Breast epithelium (tissue), 4 donors: Measurements from ENCODE around the gene BBS10. TPM values are rescaled to one million over a fixed set of nuclear protein-coding genes. Genes with fewer than 3 reads are reported as not detected.

ENCODE experiments used
- DNase-seq, 2 donors: peaks; one replicate each; pipeline ENCODE4 v3.0.0-alpha.2; 2019; ENCODE audit warnings: low spot score in 2 of 2
- H3K27ac ChIP-seq, 2 donors: fragments of 200-600 bp; sonication (generic) in 1 of 2; one replicate each; pipeline ENCODE4 v1.5.1; 2016 to 2019; ENCODE audit warnings: mild to moderate bottlenecking in 1 of 2
- H3K27me3 ChIP-seq, 2 donors: fragments of 200-600 bp; sonication (generic) in 1 of 2; one replicate each; pipeline versions ENCODE4 v1.5.1 to v1.6.0; 2017 to 2019; ENCODE audit warnings: control low read depth in 1 of 2, mild to moderate bottlenecking in 1 of 2
- H3K36me3 ChIP-seq: fragments of 200-600 bp; one replicate; pipeline ENCODE4 v1.5.1; 2019
- H3K4me1 ChIP-seq, 2 donors: fragments of 200-600 bp; sonication (generic); one replicate each; pipeline ENCODE4 v1.5.1; 2016 to 2019; ENCODE audit warnings: control low read depth in 1 of 2
- H3K4me3 ChIP-seq, 3 donors: fragments of 200-600 bp; sonication (generic); 1 replicate in 2 of 3; 2 replicates in 1 of 3; pipeline ENCODE4 v1.5.1; 2016 to 2019; ENCODE audit warnings: mild to moderate bottlenecking in 3 of 3, moderate library complexity in 2 of 3
- H3K9me3 ChIP-seq, 2 donors: fragments of 200-600 bp; sonication (generic) in 1 of 2; one replicate each; pipeline ENCODE4 v1.5.1; 2016 to 2019; ENCODE audit warnings: control low read depth in 1 of 2
- POLR2A ChIP-seq: fragments of 450-650 bp; IDR thresholded peaks from one replicate; pipeline ENCODE4 v1.6.1; 2016; ENCODE audit warnings: antibody characterized with exemption, mild to moderate bottlenecking, moderate library complexity
- POLR2AphosphoS5 ChIP-seq, 3 donors: sonication (generic); formaldehyde crosslinking; IDR thresholded peaks; one replicate each; pipeline ENCODE4 v1.6.1; 2017; ENCODE audit warnings: antibody characterized with exemption in 3 of 3
- intact Hi-C: fragments of 100-400 bp; cut with DNase I; formaldehyde crosslinking; loops from one replicate; pipeline ENCODE4 v1.15.1; 2023; ENCODE audit warnings: low total_unique reads
- total RNA-seq, 3 donors: library from RNA; depleted of rRNA; stranded (reverse); fragments of >200 nt; gene quantifications; one replicate each; pipeline ENCODE4 v1.1.0, GENCODE V29; 2016
- TF ChIP-seq, protein P1 (sequence below), 3 donors: fragments of 450-650 bp; IDR thresholded peaks; one replicate each; pipeline ENCODE4 v1.5.1; 2016 to 2017; ENCODE audit warnings: antibody characterized with exemption in 3 of 3, mild to moderate bottlenecking in 3 of 3, moderate library complexity in 3 of 3

BBS10 gene
- 10 to 100 TPM; 12.5 to 22.2 (median 15.7) TPM for total RNA-seq

DNA sequence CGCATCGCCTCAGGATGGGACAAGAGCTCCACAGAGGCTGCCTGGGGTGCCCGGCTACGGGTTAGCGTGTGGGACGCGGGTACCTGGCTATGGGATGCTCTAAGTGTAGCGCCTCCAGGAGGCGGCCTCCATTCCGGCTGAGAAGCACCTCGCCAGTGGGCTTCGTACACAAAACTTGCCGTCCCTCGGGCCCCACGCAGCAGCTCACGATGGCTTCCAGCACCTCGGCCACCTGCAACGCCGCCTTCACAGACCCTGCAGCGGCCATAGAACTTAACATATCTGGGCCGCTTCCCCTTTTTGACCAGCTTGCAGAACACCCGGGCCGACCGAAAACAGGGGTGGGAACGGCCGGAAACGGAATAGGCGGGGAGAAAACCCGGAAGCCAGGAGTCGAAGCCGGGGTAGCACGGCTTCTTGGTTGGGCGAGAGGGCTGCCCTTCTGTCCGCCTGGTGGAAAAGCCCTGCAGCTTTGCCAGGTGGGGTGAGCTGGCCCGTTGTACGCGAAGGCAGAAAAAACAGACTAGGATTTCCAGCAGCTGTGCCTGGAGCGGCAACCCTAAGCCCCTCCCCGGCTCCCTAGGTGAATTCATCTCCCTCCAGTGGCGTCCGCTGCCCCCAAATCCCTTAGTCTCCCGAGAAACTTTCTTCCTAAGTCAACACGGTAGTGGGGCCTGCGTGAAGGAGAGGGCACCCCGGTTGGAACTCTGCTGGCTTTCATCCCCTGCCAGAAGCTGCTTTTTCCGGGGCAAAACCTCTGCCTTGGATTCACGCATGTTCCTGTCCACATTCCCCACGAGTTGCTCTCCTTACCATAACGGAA is at the start of gene BBS10:
Gene BBS10 (minus strand): TSS at position 337 of the 823 bp plus-strand sequence. CDS start 57 bp downstream, at position 280.
- H3K36me3 ChIP-seq: no peaks in the 10 kb centered on the region
- H3K27me3 ChIP-seq: no peaks in the 10 kb centered on the region
- peak within 1 kb of the TSS; percentile 56 to 84 (median 80) for H3K4me3 ChIP-seq
- intact Hi-C loops: no loop called here
- no peaks in the 10 kb centered on the region for H3K4me1 ChIP-seq
- DNase-seq: peak; percentile 80 to 86
- H3K9me3 ChIP-seq: no peaks in the 10 kb centered on the region
- TF ChIP-seq POLR2AphosphoS5 (IDR thresholded peaks at IDR 0.05) (peak in 2 of 3 donors; percentile 58 to 75), POLR2A (peak; percentile 33)
- TF ChIP-seq, protein P1, sequence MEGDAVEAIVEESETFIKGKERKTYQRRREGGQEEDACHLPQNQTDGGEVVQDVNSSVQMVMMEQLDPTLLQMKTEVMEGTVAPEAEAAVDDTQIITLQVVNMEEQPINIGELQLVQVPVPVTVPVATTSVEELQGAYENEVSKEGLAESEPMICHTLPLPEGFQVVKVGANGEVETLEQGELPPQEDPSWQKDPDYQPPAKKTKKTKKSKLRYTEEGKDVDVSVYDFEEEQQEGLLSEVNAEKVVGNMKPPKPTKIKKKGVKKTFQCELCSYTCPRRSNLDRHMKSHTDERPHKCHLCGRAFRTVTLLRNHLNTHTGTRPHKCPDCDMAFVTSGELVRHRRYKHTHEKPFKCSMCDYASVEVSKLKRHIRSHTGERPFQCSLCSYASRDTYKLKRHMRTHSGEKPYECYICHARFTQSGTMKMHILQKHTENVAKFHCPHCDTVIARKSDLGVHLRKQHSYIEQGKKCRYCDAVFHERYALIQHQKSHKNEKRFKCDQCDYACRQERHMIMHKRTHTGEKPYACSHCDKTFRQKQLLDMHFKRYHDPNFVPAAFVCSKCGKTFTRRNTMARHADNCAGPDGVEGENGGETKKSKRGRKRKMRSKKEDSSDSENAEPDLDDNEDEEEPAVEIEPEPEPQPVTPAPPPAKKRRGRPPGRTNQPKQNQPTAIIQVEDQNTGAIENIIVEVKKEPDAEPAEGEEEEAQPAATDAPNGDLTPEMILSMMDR (IDR thresholded peaks at IDR 0.05): peak in 1 of 3 donors; percentile 24
- H3K27ac ChIP-seq: peak within 1 kb of the TSS; percentile 89 to 90

DNA sequence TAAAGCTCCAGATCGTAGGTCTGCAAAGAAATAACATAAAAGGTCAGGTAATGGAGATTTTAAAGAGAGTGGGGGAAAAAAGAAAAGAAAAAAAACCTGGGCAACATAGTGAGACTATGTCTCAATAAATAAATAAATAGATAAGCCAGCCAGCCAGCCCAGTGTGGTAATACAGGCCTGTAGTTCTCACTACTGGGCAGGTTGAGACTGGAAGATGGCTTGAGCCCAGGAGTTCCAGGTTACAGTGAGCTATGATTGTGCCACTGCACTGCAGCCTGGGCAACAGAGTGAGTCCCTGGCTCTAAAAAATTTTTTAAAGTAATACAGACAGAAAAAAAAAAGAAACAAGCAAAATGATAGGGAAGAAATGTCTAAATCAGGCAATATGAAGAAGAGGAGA is 43.2 kb upstream of the BBS10 start:
- intact Hi-C loops: no loop called here
- Histone ChIP-seq H3K27ac (no peak overlapping the region), H3K27me3 (no peaks in the 10 kb centered on the region), H3K9me3 (no peaks in the 10 kb centered on the region), H3K36me3 (no peaks in the 10 kb centered on the region), H3K4me1 (no peaks in the 10 kb centered on the region), H3K4me3 (no peak overlapping the region)
- no peak for DNase-seq
- no peak for TF ChIP-seq POLR2AphosphoS5 (IDR thresholded peaks at IDR 0.05)
- TF ChIP-seq, protein P1 (IDR thresholded peaks at IDR 0.05): no peak
- TF ChIP-seq POLR2A: no peak

DNA sequence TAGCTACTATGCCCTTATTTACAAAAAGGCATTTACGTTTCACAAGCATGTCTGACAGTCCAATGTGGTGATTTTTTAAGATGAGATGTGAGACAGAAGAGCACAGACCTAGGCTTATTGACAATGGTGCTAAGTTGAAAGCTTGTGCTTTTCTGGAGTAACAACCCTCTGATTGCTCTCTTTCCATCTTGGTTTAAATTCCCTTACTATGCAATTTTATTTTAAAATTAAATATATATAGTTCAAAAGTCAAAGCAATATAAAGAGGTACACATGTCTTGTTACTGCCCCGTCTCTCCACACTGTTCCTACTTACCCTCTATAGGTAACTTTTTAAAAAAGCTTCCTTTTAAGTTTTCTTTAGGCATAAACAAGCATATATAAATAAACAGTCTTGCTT is 39.4 kb upstream of the BBS10 start:
- DNase-seq: no peak
- H3K9me3 ChIP-seq: no peaks in the 10 kb centered on the region
- H3K27ac ChIP-seq: no peak overlapping the region
- intact Hi-C loops: no loop called here
- no peak for TF ChIP-seq POLR2AphosphoS5 (IDR thresholded peaks at IDR 0.05)
- TF ChIP-seq, protein P1 (IDR thresholded peaks at IDR 0.05): no peak
- no peak for TF ChIP-seq POLR2A
- H3K27me3 ChIP-seq: no peaks in the 10 kb centered on the region
- no peak overlapping the region for H3K4me3 ChIP-seq
- H3K36me3 ChIP-seq: no peaks in the 10 kb centered on the region
- H3K4me1 ChIP-seq: no peaks in the 10 kb centered on the region

DNA sequence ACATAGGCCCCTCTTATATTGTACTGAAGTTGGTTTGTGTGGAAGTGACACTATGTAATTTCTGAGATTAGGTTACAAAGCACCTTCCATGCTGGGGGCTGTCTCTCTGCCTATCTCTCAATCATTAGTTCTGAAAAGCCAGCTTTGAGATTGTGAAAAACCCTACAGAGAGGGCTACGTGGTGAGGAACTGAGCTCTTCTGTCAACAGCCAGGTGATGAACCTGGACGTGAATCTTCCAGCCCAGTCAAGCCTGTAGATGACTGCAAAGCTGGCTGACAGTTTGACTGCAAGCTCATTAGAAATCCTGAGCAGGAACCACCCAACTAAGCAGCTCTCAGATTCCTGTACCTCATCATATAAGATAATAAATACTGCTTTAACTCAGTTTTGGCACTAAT is 36.3 kb upstream of the BBS10 start:
- no peaks in the 10 kb centered on the region for H3K27me3 ChIP-seq
- intact Hi-C loops: no loop called here
- no peaks in the 10 kb centered on the region for H3K4me1 ChIP-seq
- no peaks in the 10 kb centered on the region for H3K36me3 ChIP-seq
- TF ChIP-seq POLR2A (no peak), POLR2AphosphoS5 (IDR thresholded peaks at IDR 0.05) (no peak)
- TF ChIP-seq, protein P1 (IDR thresholded peaks at IDR 0.05): no peak
- no peak overlapping the region for H3K27ac ChIP-seq
- no peak for DNase-seq
- no peaks in the 10 kb centered on the region for H3K9me3 ChIP-seq
- no peak overlapping the region for H3K4me3 ChIP-seq

DNA sequence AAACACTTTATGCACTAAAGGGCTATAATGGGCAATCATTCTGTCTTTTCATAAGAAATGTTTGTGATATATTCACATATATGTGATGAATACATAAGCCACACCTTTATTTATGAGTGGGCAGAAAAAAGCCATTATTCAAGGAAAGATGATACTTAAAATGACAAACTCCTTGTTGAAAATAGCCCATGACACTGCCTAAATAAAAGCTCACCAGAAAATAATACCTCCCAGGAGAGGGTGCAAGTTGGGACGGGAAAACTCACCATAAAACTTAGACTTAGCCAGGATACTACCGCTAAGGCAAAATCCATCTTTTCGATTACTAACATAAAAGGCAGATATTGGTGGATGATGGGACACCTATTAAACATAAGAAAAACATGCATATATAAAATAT is 35.8 kb upstream of the BBS10 start:
- Histone ChIP-seq H3K36me3 (no peaks in the 10 kb centered on the region), H3K27ac (no peak overlapping the region), H3K9me3 (no peaks in the 10 kb centered on the region), H3K27me3 (no peaks in the 10 kb centered on the region), H3K4me1 (no peaks in the 10 kb centered on the region), H3K4me3 (no peak overlapping the region)
- TF ChIP-seq POLR2A (no peak), POLR2AphosphoS5 (IDR thresholded peaks at IDR 0.05) (no peak)
- TF ChIP-seq, protein P1 (IDR thresholded peaks at IDR 0.05): no peak
- no peak for DNase-seq
- intact Hi-C loops: no loop called here
